HG03175 (cell line): ENCODE data around the gene FANCB.

ENCODE experiments used
- ATAC-seq: cut with Tn5 transposase; IDR thresholded peaks from one replicate; pipeline ENCODE4 v1.9.1; 2021; ENCODE audit warnings: mild to moderate bottlenecking, moderate library complexity; ENCODE audit not compliant: unreplicated experiment

FANCB gene

DNA sequence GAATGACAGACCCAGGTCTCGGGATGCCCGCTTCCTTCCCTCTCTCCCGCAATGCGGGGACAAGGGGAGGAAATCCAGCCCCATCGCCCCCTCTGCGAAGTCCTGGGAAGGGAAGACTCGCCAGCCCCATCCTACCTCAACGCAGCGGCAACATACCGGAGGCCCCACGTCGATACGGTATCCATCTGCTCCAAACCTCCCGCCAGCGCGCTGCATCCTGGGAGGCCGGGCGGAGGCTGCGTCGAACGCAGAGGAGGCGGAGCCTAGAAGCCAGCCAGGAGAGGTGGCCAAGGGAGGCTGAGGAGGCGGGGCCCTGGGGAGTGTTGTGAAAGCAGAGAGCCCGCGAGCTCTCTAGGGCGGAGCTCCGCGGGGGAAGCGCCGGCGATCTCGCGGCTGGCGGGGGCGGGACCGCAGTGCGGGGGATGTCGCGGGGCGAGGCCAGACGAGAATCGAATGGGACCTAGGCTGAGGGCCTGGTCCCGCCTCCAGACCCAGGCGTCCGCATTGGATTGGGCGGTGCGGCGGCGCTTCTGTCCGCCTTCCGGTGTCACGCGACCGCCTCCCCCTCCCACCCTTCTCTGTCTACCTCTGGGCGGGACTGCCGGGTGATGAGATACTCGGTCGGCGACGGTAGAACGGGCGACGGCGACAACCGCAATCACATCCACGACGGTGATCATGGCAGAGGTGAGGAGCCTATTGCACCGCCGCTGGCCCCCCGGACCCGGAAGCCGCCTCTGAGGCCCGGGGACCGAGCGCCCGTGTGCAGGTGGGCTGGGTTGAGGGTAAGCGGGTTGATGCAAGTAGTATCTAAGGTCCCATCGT is at the start of gene FANCB, which contains the start of gene MOSPD2:
TSS of gene FANCB (minus strand) at position 219 of the 825 bp plus-strand sequence. CDS start 7,559 bp downstream, outside the sequence.
TSS of gene MOSPD2 (plus strand) at position 571 of the 825 bp plus-strand sequence. CDS start at position 679, 108 bp downstream.
- ATAC-seq = peak; percentile 96

DNA sequence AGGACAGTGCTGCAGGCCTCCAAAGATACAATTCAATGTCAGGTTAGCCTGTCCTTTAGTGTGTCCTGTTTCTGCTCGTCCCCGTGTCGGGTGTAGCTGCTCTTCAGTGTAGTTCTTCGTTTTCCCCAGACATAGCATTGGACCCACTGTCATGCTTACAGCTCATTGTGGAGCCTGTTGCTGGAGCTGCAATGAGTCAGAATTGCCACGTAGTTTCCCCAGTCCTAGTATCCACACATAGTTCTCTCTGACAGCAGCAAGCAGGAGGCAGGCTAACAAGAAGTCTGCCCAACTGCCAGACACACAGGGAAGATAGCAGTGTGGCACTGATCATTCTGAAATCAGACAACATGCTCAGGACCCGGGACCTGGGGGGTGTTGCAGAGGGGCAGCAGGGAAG is 49.6 kb upstream of the FANCB start:
- no peak for ATAC-seq

DNA sequence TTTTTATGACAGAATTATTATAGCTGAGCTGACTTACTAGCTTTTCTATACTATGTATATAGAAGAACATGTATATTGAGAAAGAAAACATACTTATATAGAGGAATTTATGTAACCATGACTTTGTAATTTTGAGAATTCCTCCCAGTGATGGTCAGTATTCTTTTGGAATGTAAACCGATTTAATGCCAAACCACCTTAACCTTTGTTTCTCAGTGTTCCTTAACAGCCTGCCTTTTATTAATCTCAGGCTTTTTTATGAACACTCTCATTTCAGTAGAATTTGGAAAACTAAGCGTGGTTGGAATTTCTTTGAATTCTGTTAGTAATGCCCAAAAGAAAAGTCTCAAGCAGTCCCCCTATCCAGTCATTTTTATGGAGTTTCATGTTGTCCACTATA is 47.3 kb upstream of the FANCB start:
- ATAC-seq = no peak

DNA sequence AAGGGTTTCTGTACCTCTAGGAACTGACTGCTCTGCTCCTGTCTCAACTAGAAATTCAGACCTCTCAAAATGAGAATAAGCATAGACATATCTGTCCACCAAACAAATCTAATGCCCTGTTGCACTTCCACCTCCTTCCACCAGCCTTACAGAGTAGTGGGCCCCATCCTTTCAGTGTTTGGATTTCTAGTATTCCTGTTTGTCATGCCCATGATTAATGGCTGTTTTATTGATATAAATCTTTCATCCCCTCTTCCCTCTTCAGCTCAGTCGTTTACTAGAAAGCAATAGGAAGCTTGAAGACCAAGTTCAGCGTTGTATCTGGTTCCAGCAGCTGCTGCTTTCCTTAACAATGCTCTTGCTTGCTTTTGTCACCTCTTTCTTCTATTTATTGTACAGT is 46.5 kb upstream of the FANCB start:
- ATAC-seq = no peak

DNA sequence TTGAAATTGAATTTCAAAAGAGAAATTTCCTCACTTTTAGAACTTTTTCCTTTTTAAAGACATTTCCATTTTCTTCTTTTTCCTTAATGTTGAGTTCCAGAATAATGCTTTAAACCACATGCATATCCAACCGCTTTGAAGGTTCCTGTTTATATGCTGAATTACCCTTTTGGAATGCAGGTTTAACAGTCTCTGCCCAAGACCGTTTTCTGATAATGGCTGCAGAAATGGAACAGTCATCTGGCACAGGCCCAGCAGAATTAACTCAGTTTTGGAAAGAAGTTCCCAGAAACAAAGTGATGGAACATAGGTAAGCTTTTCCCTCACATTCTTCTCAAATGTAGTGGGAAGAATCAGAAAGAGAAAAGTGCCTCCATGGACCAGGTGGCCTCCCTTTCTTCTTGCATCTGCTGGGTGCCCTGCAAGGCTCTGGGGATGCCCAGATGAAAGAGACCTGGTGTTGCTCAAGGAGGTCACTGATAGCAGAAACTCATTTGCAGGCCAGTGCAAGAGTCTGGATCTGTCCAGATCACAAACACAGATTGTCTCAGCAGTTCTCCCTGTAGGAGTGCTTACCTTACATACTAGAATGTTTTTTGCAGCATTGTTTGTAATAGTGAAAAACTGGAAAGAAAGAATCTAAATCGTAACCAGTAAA is 43.3 kb upstream of the FANCB start:
- no peak for ATAC-seq

DNA sequence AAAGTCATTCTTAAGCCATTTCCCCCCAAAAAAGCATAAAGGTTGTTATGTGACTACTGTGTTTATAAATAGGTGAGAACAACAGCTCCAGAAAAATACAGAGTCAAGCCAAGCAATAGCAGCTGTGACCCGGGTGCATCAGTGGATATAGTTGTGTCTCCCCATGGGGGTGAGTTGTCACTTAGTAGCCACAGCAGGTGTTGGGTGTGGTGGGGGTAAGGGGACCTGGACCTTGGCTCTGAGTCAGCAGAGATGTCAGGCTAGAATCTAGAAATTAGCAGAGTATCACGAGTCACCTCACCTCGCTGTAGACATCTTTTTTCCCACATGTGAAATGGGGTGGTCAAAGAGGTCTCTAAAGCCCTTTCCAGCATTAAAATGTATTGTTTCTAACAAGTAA is 42.7 kb upstream of the FANCB start:
- no peak for ATAC-seq

DNA sequence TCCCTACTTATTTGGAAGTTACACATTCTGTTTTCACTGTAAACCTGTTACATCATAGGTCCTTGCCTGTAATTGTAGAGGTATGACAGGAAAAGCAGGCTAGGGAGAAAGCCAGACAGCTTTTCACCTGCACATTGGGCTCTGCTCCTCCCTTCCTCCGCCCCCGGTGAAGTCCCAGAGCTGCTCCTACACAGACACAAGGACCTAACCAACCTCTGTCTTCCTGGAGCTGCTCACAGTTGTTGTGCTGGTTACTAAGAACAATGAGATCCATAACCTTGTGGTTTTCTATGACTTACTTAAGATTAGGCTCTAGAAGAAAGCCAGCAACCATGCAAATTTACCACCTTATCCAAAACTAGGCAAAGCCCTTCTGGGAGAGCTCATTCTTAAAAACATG is 40.4 kb upstream of the FANCB start:
- ATAC-seq = no peak

DNA sequence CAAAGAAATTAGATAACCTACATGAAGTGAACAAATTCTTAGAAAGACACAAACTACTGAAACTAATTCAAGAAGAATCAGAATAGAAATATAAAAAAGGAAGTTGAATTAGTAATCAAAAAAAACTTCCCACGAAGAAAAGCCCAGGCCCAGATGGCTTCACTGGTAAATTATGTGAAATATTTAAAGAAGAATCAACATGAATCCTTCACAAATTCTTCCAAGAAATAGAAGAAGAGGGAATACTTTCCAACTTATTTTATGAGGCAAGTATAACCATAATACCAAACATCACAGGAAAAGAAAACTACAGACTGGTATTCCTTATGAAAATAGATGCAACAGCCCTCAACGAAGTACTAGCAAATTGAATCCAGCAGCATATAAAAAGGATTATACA is 31.0 kb upstream of the FANCB start:
- no peak for ATAC-seq

DNA sequence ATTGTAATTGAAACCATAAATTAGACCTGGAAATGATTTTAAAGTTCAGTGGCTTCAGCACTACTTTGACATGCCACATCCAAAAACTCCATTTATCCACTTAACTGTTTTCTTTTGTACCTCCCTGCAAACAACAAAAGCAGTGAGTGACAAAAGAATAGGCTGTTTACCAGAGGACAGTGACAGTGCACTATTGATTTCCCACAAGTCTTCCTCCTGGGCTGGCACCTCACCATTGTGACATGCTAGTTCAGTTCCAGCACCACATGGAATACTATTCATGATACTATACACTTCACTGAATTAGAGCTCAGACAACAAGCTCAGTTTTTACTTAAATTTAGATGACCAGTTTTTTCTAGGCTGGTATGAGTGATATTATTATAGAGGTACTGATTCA is 29.7 kb upstream of the FANCB start:
- ATAC-seq = no peak

DNA sequence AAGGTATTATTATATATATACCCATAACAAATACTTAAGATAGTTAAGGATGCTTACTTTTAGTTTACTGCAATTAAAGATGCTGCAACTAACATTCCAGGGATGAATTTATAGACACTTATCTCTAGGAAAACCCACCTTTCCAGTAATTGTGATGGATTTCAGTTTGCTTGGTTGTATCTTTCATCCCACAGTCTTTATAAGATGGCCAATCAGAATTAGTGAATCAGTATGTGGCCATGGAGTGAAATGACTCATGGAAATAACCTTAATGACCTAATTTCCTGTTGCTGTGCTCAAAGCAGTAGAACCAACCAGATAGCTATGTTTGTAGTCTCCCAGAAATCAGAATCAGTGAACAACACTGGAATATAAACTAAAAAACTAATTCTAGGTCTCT is 26.7 kb upstream of the FANCB start:
- peak; percentile 72 for ATAC-seq

DNA sequence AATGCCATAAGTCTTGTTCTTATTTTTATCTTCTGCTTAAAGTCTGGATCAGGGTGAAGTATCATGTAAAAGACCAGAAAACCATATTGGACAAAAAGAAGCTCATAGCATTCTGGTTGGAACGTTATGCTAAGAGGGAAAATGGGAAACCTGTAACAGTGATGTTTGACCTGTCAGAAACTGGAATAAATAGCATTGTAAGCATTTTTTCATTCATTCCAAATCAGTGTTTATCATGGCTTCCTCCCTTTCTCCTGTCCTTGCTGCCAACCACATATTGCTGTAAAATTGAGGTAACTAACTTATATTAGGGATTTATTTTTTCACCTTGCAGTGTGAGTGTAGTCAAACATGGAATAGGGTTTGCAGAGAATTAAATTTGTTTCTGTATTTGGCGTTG is 24.2 kb upstream of the FANCB start:
- no peak for ATAC-seq

DNA sequence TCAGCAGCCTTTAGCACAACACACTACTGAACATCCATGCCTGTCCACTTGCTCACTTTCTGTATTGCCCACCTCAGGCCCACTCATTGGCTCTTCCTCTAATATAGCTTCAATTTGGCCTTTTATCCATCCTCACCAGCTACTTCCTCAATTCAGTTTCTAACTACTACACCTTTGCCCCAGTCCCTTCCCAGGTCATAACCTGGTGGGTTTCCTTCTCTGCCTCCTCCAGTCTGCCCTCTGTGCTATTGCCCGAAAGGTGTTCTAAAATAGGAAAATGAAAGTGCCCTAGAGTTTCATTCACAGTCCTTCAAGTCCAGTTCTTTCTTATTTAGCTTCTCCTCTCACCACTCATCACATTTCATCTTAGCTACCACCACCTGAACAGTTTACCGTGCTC is 23.4 kb upstream of the FANCB start:
- ATAC-seq = no peak

DNA sequence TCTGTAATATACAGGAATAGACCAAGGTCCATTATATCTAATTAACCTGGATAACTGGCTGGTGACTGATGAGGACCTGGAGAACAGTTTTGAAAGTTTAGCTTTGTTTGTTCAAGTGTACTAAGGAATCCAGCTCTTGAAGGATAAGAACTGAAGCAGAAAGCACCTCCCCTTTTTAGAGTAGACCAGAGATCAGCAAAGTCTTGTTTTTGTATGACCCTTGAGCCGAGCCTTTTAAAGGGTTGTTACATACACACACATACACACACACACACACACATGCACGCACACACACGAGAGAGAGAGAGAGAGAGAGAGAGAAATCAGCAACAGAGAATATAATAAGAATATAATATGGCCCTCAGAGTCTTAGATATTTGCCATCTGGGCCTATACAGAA is 13.4 kb upstream of the FANCB start:
- no peak for ATAC-seq

DNA sequence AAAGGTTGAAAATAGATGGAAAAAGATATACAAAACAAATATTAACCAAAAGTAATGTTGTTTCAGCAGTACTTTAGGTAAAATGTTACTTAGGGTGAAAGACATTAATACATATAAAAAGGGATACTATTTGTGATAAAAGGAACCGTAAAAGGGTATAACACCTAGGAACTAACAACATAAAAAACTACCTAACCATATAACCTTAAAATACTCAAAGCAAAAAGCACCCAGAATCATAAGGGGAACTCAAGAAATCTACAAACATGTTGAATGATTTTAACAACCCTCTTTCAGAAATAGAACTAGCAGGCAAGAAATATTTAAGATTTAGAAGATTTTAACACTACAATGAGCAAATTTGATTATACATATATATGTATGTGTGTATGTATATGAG is 11.8 kb upstream of the FANCB start:
- ATAC-seq = no peak

DNA sequence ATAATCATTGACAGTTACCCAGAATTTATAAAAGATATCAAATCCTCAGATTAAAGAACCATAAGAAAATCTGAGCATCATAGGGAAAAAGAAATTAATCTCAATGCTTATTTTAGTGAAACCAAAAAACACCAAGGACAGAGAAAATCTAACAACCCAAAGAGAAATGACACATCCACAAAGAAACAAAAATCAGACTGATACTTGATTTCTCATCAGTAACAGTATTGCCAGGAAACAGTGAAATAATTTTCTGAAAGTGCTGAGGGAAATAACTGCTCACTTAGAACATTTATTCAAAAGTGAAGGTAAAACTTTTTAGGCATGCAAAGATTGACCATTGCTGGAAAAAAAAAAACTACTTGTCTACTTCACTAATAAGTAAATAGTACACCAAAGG is 11.0 kb upstream of the FANCB start:
- no peak for ATAC-seq

DNA sequence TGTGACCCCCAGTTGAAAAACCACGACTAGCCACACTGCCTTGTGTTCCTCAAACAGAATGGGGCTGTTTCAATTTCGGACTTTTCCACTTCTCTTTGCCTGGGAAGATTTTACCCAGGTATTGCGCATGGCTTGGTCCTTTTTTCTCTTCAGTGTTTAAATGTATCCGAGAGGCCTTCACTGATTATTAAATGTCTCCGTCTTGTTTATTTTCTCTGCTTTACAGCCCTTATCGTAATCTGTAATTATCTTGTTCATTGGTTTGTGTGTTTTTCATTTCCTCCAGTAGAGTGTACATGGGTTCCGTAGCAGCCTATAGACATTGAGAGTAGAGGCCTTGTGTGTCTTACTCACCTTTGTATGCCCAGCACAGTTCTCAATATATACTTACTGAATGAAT is 2.8 kb upstream of the FANCB start:
- no peak for ATAC-seq

DNA sequence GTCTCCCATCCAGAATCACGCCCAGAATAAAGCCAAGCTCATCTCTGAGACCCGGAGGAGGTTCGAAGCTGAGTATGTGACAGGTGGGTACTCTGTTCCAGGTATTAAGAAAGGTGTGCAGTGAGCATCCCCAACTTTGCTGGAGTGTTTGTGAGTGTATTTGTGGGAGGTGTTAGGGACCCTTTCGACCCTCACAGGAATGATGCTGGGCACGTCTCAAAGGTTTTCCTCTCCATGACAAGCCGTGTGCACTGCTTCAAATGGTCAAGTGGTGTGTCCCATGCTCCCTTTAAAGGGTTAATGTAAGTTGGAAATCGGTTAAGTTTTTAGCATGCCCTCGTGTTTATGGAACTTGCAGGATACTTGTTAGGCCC is 794 bp upstream of the FANCB start:
- no peak for ATAC-seq

DNA sequence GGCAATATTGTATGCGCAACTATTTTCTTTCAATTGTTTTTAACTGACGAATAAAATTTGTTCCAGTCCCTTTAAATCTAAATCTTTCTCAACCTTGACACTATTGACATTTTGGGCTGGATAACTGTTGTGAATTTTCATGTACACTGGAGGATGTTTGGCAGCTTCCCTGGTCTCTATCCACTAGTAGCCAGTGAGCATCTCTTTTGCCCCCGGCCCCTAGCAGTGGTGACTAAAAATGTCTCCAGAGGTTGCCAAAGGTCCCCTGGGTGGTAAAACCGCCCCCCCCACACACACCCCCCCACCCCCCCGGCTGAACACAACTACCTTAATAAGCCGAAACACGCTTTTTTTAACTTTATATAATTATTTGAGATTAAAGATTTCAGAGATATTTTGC is 514 bp downstream of the FANCB start:
- no peak for ATAC-seq

DNA sequence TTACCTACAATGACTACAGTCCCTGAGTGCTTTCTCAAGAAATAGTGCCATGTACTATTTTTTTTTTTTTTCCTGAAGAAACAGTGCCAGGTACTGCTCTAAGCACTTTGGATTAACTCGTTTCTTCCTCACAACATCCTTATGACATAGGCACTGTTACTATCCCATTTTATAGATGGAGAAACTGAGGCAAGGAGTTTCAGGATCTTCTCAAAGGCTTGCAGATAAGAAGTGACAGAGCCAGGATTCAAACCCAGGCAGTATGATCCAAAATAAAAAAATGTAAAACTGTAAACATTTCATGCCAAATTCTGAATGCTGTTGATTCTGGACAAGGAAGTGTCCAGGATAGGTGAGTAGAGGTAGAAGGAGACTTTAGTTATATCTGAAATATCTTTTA is 1.1 kb downstream of the FANCB start:
- ATAC-seq = no peak

DNA sequence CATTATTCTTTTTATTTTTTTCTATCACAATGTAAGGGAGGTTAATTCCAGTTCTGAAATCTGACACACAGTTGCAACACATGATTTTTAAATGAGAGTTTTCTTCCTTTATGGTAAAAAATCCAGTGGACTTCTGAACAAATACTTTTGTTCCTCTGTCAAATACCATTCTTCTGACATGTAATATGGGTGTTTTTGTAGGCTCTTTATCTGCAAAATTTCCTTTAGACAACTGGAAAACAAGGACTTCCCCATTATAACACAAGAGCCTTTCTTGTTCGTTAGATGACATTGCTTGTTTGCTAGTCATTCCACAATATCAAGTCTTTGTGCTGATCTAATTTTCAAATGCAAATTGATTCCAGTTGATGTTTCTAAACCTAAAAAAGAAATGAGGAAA is 7.7 kb downstream of the FANCB start:
- no peak for ATAC-seq

DNA sequence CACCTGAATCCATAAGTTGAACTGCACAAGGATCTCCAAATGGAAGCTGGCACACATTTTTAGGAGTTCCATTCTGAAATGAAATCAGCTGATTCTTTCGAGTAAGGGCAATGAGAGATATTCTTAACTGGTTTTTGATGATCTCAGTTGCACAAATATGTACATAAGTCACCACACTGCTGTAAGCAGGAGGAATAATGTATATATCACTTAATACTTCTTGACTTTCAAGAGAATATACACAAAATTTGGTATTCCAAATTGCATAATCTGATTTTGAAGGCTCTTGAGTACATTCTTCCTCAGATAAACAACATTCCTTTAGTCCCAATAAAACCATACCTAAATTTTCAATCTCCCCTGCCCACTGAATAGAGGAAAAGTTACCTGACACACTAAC is 8.2 kb downstream of the FANCB start:
- ATAC-seq = no peak

DNA sequence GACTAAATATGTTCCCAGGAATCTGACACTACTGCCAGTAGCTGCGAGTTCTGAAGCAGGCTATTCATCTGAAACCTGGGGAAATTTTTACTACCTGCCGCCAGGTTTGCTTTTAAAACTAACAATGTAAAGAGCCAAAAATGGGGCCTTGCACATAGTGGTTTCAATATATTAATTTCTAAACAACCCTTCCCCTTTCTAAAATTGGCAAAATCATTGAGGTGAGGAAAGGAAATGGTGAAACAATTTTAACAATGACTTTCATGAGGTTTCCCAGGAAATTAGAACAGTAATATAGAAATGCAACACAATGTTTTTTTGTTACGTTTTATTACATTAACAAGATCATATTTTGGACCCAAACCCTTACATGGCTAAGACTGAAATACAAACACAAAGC is 21.3 kb downstream of the FANCB start:
- no peak for ATAC-seq

DNA sequence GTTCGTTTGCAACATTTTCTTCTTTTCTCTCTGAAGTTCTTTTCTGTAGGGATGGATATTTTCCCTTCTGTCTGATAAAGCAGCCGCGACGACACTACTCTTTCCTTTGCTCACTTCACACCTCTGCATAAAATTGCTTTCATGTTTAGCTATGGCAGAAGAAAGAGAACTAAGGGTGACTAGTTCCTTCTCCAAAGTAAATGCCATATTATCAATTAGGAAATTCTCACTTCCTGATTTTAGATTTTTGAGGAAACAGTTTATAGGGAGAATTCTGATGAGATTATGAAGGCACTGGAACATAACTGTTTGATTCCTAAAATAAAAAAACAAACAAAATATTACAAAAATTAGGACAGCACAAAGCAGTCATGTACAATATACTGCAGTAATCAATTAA is 29.2 kb downstream of the FANCB start:
- no peak for ATAC-seq
